Measurements from ENCODE around the gene SH2B3. TPM values are rescaled to one million over a fixed set of nuclear protein-coding genes. Genes with fewer than 3 reads are reported as not detected.

Gene SH2B3
- total and polyA plus RNA-seq, 9 of the 15 experiments (the other 6 are each of a cell fraction or from before 2014, with no cell fraction given), result 10.8 to 75.3 (median 37.4) TPM

DNA sequence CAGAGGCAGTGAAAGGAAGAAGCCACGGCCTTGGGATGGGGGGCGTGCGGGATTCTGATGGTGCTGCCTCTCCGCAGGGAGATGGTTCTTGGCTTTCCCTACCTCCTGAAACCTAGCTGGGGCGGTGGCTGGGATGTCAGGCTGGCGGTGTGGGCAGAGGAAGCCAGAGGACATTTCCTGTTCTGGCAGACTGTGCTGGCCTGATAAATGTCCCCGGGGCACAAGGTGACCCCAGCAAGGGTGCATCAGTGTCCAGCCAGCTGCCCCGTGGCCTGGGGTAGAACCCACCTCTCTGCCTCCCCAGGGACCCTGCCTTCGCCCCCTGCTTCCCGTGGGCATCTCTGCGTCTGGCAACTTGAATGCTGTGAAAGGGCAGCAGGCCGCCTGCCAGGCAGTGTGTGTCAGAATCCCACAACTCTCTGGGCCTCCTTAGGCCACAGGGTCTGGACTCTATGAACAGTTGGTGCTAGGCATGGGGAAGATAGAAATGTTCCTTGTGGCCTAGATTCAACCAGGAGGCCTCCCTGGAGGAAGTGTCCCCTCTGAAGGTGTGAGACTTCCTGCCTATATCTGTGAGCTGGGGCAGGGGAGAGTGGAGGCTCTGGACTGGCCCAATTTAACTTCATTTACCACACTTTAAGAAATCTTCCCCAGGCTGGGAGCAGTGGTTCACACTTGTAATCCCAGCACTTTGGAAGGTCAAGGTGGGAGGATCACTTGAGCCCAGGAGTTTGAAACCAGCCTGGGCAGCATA, 4.9 kb downstream of the SH2B3 start (continued):
- TF ChIP-seq SAP30 (IDR thresholded peaks at IDR 0.05; ENCODE audit: borderline replicate concordance, insufficient read depth, low read depth, low read length, poor library complexity, severe bottlenecking) (no peak), FOXJ2 (tag; IDR thresholded peaks at IDR 0.05) (no peak), HDAC3 (IDR thresholded peaks at IDR 0.05; ENCODE audit: borderline replicate concordance, partially characterized antibody) (no peak), ZFPM2 (CRISPR knock-in tag; IDR thresholded peaks at IDR 0.05) (no peak), TAL1 (IDR thresholded peaks at IDR 0.05) (no peak), TAF1 (IDR thresholded peaks at IDR 0.05; ENCODE audit: control insufficient read depth, extremely low read depth, insufficient read depth, low read length, severe bottlenecking) (no peak), SMAD3 (CRISPR knock-in tag; conservative IDR thresholded peaks at IDR 0.05) (no peak), CHAMP1 (IDR thresholded peaks at IDR 0.05) (no peak), EP300 (IDR thresholded peaks at IDR 0.05; ENCODE audit: low read length) (no peak), RBM25 (IDR thresholded peaks at IDR 0.05; ENCODE audit: low read depth, low read length, severe bottlenecking) (peak; percentile 78), SRSF9 (IDR thresholded peaks at IDR 0.05; ENCODE audit: borderline replicate concordance, low read depth, low read length) (no peak), MTF1 (CRISPR knock-in tag; IDR thresholded peaks at IDR 0.05; ENCODE audit: borderline replicate concordance) (no peak), BCOR (IDR thresholded peaks at IDR 0.05) (peak; percentile 51; the same call in 1 of the 2 replicates), SUPT5H (IDR thresholded peaks at IDR 0.05) (0 out of 2 replicates have a peak, but pooled peaks have one; percentile 7), MCM5 (IDR thresholded peaks at IDR 0.05; ENCODE audit: low read depth) (no peak), ZKSCAN8 (CRISPR knock-in tag; IDR thresholded peaks at IDR 0.05) (peak; percentile 58; the same call in 1 of the 2 replicates), NRF1 (conservative IDR thresholded peaks at IDR 0.05 in 1 of 2, IDR thresholded peaks at IDR 0.05 in 1 of 2) (peak in 1 of 2 experiments; percentile 40; a peak in 1 of 4 replicates), CHD2 (IDR thresholded peaks at IDR 0.05; ENCODE audit: low read depth, low read length) (no peak), SRSF3 (IDR thresholded peaks at IDR 0.05; ENCODE audit: insufficient read depth, low read length) (no peak), ZBTB8A (IDR thresholded peaks at IDR 0.05; ENCODE audit: partially characterized antibody) (no peak), ELK1 (CRISPR knock-in tag; IDR thresholded peaks at IDR 0.05) (no peak), NR2F6 (CRISPR knock-in tag; IDR thresholded peaks at IDR 0.05) (no peak), ZNF830 (CRISPR knock-in tag; IDR thresholded peaks at IDR 0.05) (no peak)
- TF ChIP-seq, protein P1, sequence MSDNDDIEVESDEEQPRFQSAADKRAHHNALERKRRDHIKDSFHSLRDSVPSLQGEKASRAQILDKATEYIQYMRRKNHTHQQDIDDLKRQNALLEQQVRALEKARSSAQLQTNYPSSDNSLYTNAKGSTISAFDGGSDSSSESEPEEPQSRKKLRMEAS (CRISPR knock-in tag; IDR thresholded peaks at IDR 0.05), result no peak
- TF ChIP-seq, protein P2, sequence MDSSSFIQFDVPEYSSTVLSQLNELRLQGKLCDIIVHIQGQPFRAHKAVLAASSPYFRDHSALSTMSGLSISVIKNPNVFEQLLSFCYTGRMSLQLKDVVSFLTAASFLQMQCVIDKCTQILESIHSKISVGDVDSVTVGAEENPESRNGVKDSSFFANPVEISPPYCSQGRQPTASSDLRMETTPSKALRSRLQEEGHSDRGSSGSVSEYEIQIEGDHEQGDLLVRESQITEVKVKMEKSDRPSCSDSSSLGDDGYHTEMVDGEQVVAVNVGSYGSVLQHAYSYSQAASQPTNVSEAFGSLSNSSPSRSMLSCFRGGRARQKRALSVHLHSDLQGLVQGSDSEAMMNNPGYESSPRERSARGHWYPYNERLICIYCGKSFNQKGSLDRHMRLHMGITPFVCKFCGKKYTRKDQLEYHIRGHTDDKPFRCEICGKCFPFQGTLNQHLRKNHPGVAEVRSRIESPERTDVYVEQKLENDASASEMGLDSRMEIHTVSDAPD (CRISPR knock-in tag; IDR thresholded peaks at IDR 0.05), result no peak
